ENCODE data around the gene PEG3. TPM values are rescaled to one million over a fixed set of nuclear protein-coding genes. Genes with fewer than 3 reads are reported as not detected.

Gene PEG3
- total and polyA plus RNA-seq, 2 experiments from 2014 or later: not detected

GRCh38 chr19:56808717-56809392 is 31.7 kb downstream of the PEG3 start (continued):
- TF ChIP-seq ZNF462 (CRISPR knock-in tag; IDR thresholded peaks at IDR 0.05) (no peak), ZNF114 (CRISPR knock-in tag; IDR thresholded peaks at IDR 0.05) (no peak), EZH2 (IDR thresholded peaks at IDR 0.05; ENCODE audit: low read depth, unreplicated experiment) (no peak), STAT1 (IDR thresholded peaks at IDR 0.05; ENCODE audit: unreplicated experiment) (no peak), EZH2phosphoT487 (IDR thresholded peaks at IDR 0.05; ENCODE audit: unreplicated experiment) (no peak), POLR2AphosphoS5 (IDR thresholded peaks at IDR 0.05; ENCODE audit: low read depth) (no peak), CREB1 (CRISPR knock-in tag; IDR thresholded peaks at IDR 0.05; ENCODE audit: low read depth) (no peak)
- TF ChIP-seq, protein P1, sequence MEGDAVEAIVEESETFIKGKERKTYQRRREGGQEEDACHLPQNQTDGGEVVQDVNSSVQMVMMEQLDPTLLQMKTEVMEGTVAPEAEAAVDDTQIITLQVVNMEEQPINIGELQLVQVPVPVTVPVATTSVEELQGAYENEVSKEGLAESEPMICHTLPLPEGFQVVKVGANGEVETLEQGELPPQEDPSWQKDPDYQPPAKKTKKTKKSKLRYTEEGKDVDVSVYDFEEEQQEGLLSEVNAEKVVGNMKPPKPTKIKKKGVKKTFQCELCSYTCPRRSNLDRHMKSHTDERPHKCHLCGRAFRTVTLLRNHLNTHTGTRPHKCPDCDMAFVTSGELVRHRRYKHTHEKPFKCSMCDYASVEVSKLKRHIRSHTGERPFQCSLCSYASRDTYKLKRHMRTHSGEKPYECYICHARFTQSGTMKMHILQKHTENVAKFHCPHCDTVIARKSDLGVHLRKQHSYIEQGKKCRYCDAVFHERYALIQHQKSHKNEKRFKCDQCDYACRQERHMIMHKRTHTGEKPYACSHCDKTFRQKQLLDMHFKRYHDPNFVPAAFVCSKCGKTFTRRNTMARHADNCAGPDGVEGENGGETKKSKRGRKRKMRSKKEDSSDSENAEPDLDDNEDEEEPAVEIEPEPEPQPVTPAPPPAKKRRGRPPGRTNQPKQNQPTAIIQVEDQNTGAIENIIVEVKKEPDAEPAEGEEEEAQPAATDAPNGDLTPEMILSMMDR (conservative IDR thresholded peaks at IDR 0.05; ENCODE audit: low read depth in 2 of 2): no peak
